Measurements from ENCODE around the gene OR6V1.
"Not testable (repeated sequence)": the region's sequence is repeated elsewhere in the genome, so short reads cannot be mapped to it uniquely, and the experiment has no call there.

Gene OR6V1

GRCh38 chr7:143043391-143043790 lies 8.8 kb upstream of the OR6V1 start:
- no peak for DNase-seq

DNA sequence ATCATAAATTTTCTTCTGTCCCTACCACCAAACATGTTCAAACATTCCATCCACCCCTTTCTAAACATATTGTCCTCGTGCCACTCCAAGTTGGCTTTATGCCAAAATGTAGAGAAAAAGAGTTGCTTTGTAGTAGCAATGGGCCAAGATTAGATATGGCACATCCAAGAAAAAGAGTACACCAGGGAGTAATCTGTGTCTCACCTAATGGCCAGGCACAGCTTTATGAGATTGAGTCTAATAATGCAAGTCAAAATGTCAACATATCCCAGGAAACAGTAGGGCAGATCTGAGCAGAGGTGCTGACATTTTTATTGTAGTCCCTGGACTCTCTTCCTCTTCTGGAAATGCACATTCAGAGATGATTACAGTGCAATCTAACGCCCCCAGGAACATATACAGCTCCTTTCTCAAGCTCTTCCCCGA lies 5.7 kb upstream of the OR6V1 start:
- no peak for DNase-seq

GRCh38 chr7:143047326-143047725 lies 4.8 kb upstream of the OR6V1 start:
- no peak for DNase-seq

GRCh38 chr7:143048827-143049226 lies 3.3 kb upstream of the OR6V1 start:
- no peak for DNase-seq

DNA sequence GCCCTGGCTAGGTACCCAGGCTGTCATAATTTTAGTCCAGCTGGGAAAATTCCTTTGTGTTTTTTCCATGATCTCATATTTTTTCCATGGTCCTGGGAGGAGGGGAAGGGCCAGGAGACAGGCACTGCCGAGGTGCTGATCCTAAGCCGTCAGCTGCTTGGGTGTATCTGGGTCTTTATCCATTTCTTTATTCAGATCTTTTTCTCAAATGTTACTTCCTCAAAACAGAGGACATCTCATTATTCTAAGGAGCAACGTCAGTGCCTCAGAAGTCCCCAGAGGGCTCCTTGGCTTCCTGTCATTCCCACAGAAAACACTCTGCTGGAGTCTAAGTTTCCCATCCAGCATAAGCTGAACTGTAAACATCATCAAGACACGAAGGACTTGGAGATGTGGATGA lies 2.8 kb upstream of the OR6V1 start:
- DNase-seq: no peak

DNA sequence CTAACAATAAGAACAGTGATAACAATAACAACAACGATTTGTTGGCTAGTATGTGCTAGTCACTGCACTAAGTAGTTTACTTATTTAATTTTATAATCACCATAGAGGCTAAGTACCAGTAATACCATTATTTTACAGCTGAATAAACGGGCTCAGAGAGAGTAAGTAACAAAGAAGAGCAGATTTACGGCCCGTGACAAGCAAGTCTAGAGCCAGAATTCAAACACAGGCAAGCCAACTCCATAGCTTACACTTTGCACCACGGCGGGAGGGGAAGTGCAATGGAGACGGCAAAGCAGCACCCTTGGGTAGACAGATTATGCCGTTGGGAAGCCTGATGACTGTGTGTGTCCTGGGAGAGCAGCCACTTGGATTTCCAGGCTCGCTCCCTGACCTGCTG lies 1.2 kb upstream of the OR6V1 start:
- no peak for DNase-seq

GRCh38 chr7:143054621-143055020 lies 2.5 kb downstream of the OR6V1 start:
- DNase-seq: no peak

GRCh38 chr7:143055754-143056153 lies 3.6 kb downstream of the OR6V1 start:
- DNase-seq: no peak

- no peak for DNase-seq
These were observed 11.6 kb downstream of the OR6V1 start for GRCh38 chr7:143063741-143064140.

GRCh38 chr7:143068446-143068845 lies 16.3 kb downstream of the OR6V1 start:
- DNase-seq: no peak

GRCh38 chr7:143069912-143070500 lies 17.9 kb downstream of the OR6V1 start:
- no peak for DNase-seq

GRCh38 chr7:143073556-143073955 lies 21.4 kb downstream of the OR6V1 start:
- DNase-seq: no peak

- DNase-seq: no peak
These were observed 22.0 kb downstream of the OR6V1 start for GRCh38 chr7:143074141-143074540.

DNA sequence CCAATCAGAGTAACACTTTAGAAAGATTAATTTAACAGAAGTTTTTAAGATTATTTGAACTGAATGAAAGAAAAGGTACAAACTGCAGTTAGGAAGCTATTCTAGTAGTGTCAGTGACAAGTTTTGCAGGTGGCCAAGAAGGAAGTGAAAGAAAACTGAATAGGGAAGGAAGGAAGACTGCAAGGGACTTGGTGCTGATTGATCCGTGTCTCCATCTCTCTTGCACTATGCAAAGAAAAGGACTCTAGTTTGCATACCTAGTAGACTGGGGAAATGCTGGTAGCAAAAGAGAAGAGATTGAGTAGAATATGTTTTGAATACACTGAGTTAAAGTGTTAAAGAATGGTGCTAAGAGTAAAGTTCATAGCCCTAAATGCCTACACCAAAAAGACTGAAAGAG lies 33.0 kb downstream of the OR6V1 start:
- DNase-seq: no peak

- not testable (repeated sequence) for DNase-seq
These were observed 33.5 kb downstream of the OR6V1 start for GRCh38 chr7:143085610-143086009.

GRCh38 chr7:143088549-143089231 lies 36.5 kb downstream of the OR6V1 start:
- DNase-seq: not testable (repeated sequence)

DNA sequence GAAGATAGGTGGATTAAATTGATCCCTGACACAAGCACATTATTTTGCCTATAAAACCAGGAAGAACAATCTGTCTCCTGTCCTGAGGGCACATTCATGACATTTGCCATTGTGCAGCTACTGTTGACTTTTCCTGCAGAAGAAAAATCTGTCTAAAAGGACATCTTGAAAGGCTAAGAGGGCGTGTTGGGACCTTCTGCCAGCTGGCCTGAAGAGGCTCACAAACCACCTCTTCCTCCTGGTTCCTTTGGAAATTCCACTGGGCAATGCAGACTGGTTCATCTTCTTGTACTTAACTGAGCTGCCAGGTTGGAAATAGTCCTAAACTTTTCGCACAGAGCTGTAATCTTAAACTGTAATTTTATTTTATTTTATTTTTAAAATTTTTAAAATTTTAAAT lies 44.0 kb downstream of the OR6V1 start:
- no peak for DNase-seq

DNA sequence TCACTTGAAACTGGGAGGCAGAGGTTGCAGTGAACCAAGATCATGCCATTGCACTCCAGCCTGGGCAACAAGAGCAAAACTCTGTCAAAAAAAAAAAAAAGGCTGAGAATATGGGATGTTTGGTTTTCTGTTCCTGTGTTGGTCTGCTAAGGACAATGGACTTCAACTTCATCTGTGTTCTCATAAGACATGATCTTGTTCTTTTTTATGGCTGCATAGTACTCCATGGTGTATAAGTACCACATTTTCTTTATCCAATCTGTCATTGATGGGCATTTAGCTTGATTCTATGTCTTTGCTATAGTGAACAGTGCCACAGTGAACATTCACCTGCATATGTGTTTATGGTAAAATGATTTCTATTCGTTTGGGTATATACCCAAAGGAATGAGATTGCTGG lies 47.4 kb downstream of the OR6V1 start:
- DNase-seq: not testable (repeated sequence)

All from central memory CD4-positive, alpha-beta T cell (primary cell).